ENCODE results near the gene HDAC1. TPM values are rescaled to one million over a fixed set of nuclear protein-coding genes. Genes with fewer than 3 reads are reported as not detected.

The HDAC1 gene
- total and polyA plus RNA-seq, 2 of the 4 experiments (the other 2 are of a cell fraction), result 95.5 to 139 TPM

DNA sequence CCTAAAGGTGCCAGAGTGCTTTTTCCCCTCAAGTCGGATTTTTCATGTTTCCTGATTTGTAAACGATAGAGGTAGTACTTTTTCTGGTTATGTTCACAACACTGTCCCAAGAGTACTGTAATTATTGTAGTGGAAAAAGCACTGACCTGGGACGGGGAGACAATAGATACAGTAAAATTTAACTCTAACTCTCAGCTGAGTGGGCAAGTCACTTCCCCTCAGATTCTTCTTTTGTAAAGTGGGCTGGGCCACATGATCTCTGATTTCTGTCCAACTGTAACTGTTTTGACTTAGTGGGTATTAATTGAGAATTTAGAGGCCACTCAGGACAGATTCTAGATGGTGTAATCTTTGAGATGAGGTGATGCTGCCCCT is 25.0 kb downstream of the HDAC1 start:
- WGBS, 2 experiments (ENCODE audit: extremely low coverage in 2 of 2, insufficient read length in 1 of 2), result no CpG with 5 or more reads among the region's 3 CpGs
- no peak overlapping the region for H3K4me2 ChIP-seq (ENCODE audit: low read depth, low read length)

More for the DNA sequence above, 25.0 kb downstream of the HDAC1 start:
- Histone ChIP-seq H3K18ac (ENCODE audit: low read depth, low read length) (no peak overlapping the region), H3K56ac (ENCODE audit: extremely low read depth, insufficient read depth, low read length) (no peak overlapping the region), H2AK5ac (ENCODE audit: low read depth, low read length) (no peak overlapping the region), H3K14ac (replicated peaks; ENCODE audit: low read depth, low read length) (no peak overlapping the region), H2BK120ac (ENCODE audit: low read depth, low read length) (no peak overlapping the region), H4K5ac (ENCODE audit: low read depth, low read length) (no peak overlapping the region), H3K79me1 (ENCODE audit: low read depth in 1 of 2, low read length in 2 of 2) (peaks cover 16 to 55% of the 10 kb centered on the region in 2 experiments), H3K4ac (ENCODE audit: low read depth, low read length) (no peak overlapping the region), H3K4me1 (ENCODE audit: control insufficient read depth, insufficient read depth, low read length) (peaks cover 2% of the 10 kb centered on the region), H2BK20ac (ENCODE audit: low read depth, low read length) (no peak overlapping the region), H4K8ac (ENCODE audit: low read depth in 2 of 2, low read length in 2 of 2) (no peak overlapping the region), H2AFZ (replicated peaks; ENCODE audit: low read length, poor library complexity) (no peak overlapping the region), H3K9me3 (ENCODE audit: control insufficient read depth, insufficient read depth, low read length) (no peaks in the 10 kb centered on the region), H2AK9ac (replicated peaks; ENCODE audit: low read depth, low read length, poor library complexity) (no peak overlapping the region), H4K20me1 (ENCODE audit: insufficient read depth, low read length) (no peaks in the 10 kb centered on the region; the same call in 1 of the 2 replicates), H3K9me1 (ENCODE audit: insufficient read depth, low read length) (peaks cover 5% of the 10 kb centered on the region; the same call in 1 of the 2 replicates), H3K23ac (ENCODE audit: low read depth, low read length) (no peak overlapping the region), H3K27ac (ENCODE audit: insufficient read depth, low read length) (no peak overlapping the region), H3K9ac (ENCODE audit: low read depth, low read length) (no peak overlapping the region), H3K27me3 (ENCODE audit: control insufficient read depth, insufficient read depth, low read length) (no peaks in the 10 kb centered on the region), H2BK5ac (ENCODE audit: low read depth, low read length, poor library complexity, severe bottlenecking) (no peak overlapping the region), H3K4me3 (ENCODE audit: insufficient read depth, low read depth, low read length) (no peak overlapping the region), H3K36me3 (ENCODE audit: control insufficient read depth, insufficient read depth, low read length) (peaks cover 26% of the 10 kb centered on the region), H4K91ac (ENCODE audit: insufficient read depth, low read depth, low read length) (no peak overlapping the region), H2BK15ac (ENCODE audit: low read depth, low read length) (no peak overlapping the region)
- intact Hi-C loops (cut with micrococcal nuclease), result loop anchor here (1.0 kb wide), 1 partner anchor 102 kb away; no protein-coding TSS in a partner anchor
- in situ Hi-C loops (cut with MboI; ENCODE audit: low sequenced_read_pairs), result no loop called here
- DNase-seq (no peak), ATAC-seq (ENCODE audit: low read depth) (no peak)
- dilution Hi-C loops (cut with HindIII; ENCODE audit: low sequenced_read_pairs, unreplicated experiment), result no loop called here
- BruUV-seq (replicated peaks), result no TSS peak
- ChIA-PET POLR2A (ENCODE audit: unreplicated experiment) (interaction anchor here (0.6 kb wide), 1 partner anchor 70 kb away, joined by 3 read pairs; the partner anchor contains the start of gene FAM167B), CTCF (interaction anchor here (1.5 kb wide), 1 partner anchor 11 kb away, joined by 3 read pairs; no protein-coding TSS in a partner anchor)
- TF ChIP-seq POLR2A (IDR thresholded peaks at IDR 0.05; ENCODE audit: low read depth, low read length) (no peak), FOS (IDR thresholded peaks at IDR 0.05; ENCODE audit: low read depth, low read length) (no peak), CHD1 (IDR thresholded peaks at IDR 0.05; ENCODE audit: low read depth, low read length) (no peak), CEBPB (IDR thresholded peaks at IDR 0.05; ENCODE audit: low read depth, low read length) (no peak), NFE2L2 (IDR thresholded peaks at IDR 0.05; ENCODE audit: low read depth, low read length) (no peak), SMC3 (IDR thresholded peaks at IDR 0.05; ENCODE audit: low read depth, low read length) (no peak), MXI1 (IDR thresholded peaks at IDR 0.05; ENCODE audit: borderline replicate concordance, low read depth, low read length) (no peak), MAFK (IDR thresholded peaks at IDR 0.05; ENCODE audit: low read depth, low read length) (no peak), BHLHE40 (IDR thresholded peaks at IDR 0.05; ENCODE audit: low read depth, low read length) (no peak), RFX5 (IDR thresholded peaks at IDR 0.05; ENCODE audit: low read depth, low read length) (no peak)
- TF ChIP-seq, protein P1, sequence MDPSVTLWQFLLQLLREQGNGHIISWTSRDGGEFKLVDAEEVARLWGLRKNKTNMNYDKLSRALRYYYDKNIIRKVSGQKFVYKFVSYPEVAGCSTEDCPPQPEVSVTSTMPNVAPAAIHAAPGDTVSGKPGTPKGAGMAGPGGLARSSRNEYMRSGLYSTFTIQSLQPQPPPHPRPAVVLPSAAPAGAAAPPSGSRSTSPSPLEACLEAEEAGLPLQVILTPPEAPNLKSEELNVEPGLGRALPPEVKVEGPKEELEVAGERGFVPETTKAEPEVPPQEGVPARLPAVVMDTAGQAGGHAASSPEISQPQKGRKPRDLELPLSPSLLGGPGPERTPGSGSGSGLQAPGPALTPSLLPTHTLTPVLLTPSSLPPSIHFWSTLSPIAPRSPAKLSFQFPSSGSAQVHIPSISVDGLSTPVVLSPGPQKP (IDR thresholded peaks at IDR 0.05; ENCODE audit: borderline replicate concordance, low read depth, low read length), result no peak
- TF ChIP-seq, protein P2, sequence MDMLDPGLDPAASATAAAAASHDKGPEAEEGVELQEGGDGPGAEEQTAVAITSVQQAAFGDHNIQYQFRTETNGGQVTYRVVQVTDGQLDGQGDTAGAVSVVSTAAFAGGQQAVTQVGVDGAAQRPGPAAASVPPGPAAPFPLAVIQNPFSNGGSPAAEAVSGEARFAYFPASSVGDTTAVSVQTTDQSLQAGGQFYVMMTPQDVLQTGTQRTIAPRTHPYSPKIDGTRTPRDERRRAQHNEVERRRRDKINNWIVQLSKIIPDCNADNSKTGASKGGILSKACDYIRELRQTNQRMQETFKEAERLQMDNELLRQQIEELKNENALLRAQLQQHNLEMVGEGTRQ (IDR thresholded peaks at IDR 0.05; ENCODE audit: low read depth, low read length), result no peak
- TF ChIP-seq, protein P3, sequence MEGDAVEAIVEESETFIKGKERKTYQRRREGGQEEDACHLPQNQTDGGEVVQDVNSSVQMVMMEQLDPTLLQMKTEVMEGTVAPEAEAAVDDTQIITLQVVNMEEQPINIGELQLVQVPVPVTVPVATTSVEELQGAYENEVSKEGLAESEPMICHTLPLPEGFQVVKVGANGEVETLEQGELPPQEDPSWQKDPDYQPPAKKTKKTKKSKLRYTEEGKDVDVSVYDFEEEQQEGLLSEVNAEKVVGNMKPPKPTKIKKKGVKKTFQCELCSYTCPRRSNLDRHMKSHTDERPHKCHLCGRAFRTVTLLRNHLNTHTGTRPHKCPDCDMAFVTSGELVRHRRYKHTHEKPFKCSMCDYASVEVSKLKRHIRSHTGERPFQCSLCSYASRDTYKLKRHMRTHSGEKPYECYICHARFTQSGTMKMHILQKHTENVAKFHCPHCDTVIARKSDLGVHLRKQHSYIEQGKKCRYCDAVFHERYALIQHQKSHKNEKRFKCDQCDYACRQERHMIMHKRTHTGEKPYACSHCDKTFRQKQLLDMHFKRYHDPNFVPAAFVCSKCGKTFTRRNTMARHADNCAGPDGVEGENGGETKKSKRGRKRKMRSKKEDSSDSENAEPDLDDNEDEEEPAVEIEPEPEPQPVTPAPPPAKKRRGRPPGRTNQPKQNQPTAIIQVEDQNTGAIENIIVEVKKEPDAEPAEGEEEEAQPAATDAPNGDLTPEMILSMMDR (conservative IDR thresholded peaks at IDR 0.05; ENCODE audit: low read depth, low read length), result no peak

All from IMR-90 (cell line).